Measurements from ENCODE around the gene OSER1. TPM values are rescaled to one million over a fixed set of nuclear protein-coding genes. Genes with fewer than 3 reads are reported as not detected.

OSER1 gene
- total RNA-seq, 5 donors from 2014 or later (not counting 1 experiment from before 2014, with no cell fraction given) = 28.7 to 96.7 (median 35.4) TPM

DNA sequence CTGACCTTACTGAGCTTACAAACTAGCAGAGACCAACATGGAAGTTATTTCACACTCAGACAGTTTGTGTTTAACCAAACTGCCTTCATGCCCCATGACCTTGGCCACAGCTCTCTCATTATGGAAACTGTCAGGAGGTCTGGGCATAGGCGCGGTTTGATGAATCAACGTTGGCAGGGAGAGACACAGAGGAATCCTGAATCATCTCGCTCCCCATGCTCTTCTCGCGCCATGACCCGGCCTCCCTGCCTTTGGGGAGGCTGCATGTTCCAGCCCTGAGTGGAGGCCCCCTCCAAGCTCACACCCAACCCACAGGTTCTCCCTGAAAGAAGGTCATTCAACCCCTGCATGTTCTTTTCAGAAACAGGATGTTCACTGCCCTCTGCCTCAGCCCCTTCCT lies 20.6 kb upstream of the OSER1 start:
- H3K4me3 Mint-ChIP-seq = no peak overlapping the region
- no peak overlapping the region for H3K27ac Mint-ChIP-seq
- no peaks in the 10 kb centered on the region for H3K36me3 Mint-ChIP-seq
- CTCF ChIA-PET = no interaction called here
- no peak for ATAC-seq (replicated peaks in 1 of 4)
- Histone ChIP-seq H3K36me3 (ENCODE audit: control insufficient read depth in 2 of 2, extremely low read depth in 1 of 2, insufficient read depth in 1 of 2, low read length in 1 of 2) (no peaks in the 10 kb centered on the region), H3K4me3 (ENCODE audit: control insufficient read depth in 1 of 2, extremely low read depth in 1 of 2, low read length in 1 of 2) (no peak overlapping the region), H3K27me3 (replicated peaks in 1 of 2; ENCODE audit: control insufficient read depth in 2 of 2, extremely low read depth in 1 of 2, insufficient read depth in 2 of 2, low read length in 1 of 2) (no peaks in the 10 kb centered on the region), H3K27ac (ENCODE audit: low read length) (no peak overlapping the region), H3K9me3 (no peaks in the 10 kb centered on the region), H3K4me1 (ENCODE audit: control insufficient read depth in 1 of 2, extremely low read depth in 1 of 2, insufficient read depth in 2 of 2, low read length in 2 of 2) (peaks cover 0 to 8% of the 10 kb centered on the region in 2 experiments)
- H3K9me3 Mint-ChIP-seq = no peaks in the 10 kb centered on the region
- no peaks in the 10 kb centered on the region for H3K27me3 Mint-ChIP-seq
- no peak for DNase-seq
- peaks cover 6% of the 10 kb centered on the region in 3 donors for H3K4me1 Mint-ChIP-seq
- WGBS (ENCODE audit: insufficient coverage) = 89% methylated on average over 7 of the region's 7 CpGs
- POLR2A ChIA-PET = no interaction called here

DNA sequence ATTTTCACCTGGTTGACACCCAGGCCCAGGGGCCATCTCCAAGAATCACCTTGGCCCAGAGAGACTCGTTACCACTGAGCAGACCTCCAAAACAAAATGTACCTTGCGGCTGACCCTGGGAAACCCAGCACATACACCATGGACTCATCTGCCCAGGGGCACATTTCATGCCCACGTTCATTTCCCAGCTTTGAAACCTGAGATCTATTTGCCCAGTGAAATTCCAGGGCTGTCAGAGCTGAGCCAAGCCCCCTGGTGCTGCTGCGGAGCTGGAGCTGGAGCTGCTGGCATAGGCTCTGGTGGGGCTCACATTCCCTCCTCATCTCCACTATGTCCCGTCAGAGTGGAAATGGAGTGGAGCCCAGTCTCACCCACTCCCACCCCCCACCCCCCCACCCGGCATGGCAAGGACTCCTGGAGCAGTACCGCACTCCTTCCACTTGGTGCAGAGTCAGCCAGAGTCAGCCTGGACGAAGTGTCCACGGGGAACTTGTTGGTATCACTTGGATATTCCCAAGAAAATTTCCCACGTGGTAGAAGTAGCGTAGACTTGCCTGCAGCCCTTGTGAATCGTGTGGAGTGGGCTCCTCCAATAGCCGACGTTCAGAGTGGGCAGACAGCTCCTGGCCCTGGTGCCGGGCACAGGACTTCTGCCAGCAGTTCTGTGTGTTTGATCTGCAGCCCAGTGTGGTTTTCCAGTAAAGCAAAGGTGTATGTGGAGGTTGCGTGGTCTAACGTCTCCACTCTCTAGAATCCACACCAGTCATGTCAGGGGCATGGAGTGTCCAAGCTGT lies 18.1 kb upstream of the OSER1 start:
- ATAC-seq (replicated peaks in 1 of 4) (no peak), DNase-seq (no peak)
- Mint-ChIP-seq H3K27ac (no peak overlapping the region), H3K36me3 (no peaks in the 10 kb centered on the region), H3K4me1 (peaks cover 6 to 9% (median 6%) of the 10 kb centered on the region in 3 donors), H3K9me3 (no peaks in the 10 kb centered on the region), H3K27me3 (no peaks in the 10 kb centered on the region), H3K4me3 (no peak overlapping the region)
- 80% methylated on average over 10 of the region's 17 CpGs for WGBS (ENCODE audit: insufficient coverage)
- Histone ChIP-seq H3K36me3 (ENCODE audit: control insufficient read depth in 2 of 2, extremely low read depth in 1 of 2, insufficient read depth in 1 of 2, low read length in 1 of 2) (no peaks in the 10 kb centered on the region), H3K27me3 (replicated peaks in 1 of 2; ENCODE audit: control insufficient read depth in 2 of 2, extremely low read depth in 1 of 2, insufficient read depth in 2 of 2, low read length in 1 of 2) (no peaks in the 10 kb centered on the region), H3K27ac (ENCODE audit: low read length) (no peak overlapping the region), H3K4me1 (ENCODE audit: control insufficient read depth in 1 of 2, extremely low read depth in 1 of 2, insufficient read depth in 2 of 2, low read length in 2 of 2) (peaks cover 0 to 8% of the 10 kb centered on the region in 2 experiments), H3K4me3 (ENCODE audit: control insufficient read depth in 1 of 2, extremely low read depth in 1 of 2, low read length in 1 of 2) (no peak overlapping the region), H3K9me3 (no peaks in the 10 kb centered on the region)
- ChIA-PET POLR2A (no interaction called here), CTCF (interaction anchor here in 1 of 2 donors (0.9 to 2.2 kb wide), 2 partner anchors 10 to 11 kb away, joined by 3 to 10 read pairs; no protein-coding TSS in a partner anchor)

DNA sequence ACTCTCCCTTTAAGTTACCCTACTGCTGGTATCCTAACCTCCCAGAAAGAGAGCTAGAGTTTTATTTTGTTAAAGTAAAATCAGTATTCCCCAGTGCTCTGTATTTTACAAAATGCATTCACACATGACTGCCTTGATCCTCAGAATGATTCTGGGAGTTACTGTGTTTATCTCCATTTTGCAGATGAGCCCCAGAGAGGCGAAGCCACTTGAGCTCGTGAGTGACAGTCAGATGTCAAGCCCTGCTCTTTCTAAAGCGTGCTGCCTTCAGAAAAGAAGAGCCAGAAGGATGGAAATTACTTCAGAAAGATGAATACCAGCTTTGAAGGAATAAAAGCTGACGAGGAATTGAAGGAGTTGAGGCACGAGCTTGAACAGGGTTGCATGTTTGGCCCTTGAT lies 14.1 kb upstream of the OSER1 start:
- Histone ChIP-seq H3K27me3 (replicated peaks in 1 of 2; ENCODE audit: control insufficient read depth in 2 of 2, extremely low read depth in 1 of 2, insufficient read depth in 2 of 2, low read length in 1 of 2) (no peaks in the 10 kb centered on the region), H3K27ac (ENCODE audit: low read length) (no peak overlapping the region), H3K4me3 (ENCODE audit: control insufficient read depth in 1 of 2, extremely low read depth in 1 of 2, low read length in 1 of 2) (no peak overlapping the region), H3K4me1 (ENCODE audit: control insufficient read depth in 1 of 2, extremely low read depth in 1 of 2, insufficient read depth in 2 of 2, low read length in 2 of 2) (peaks cover 14 to 19% of the 10 kb centered on the region in 2 experiments), H3K9me3 (no peaks in the 10 kb centered on the region), H3K36me3 (ENCODE audit: control insufficient read depth in 2 of 2, extremely low read depth in 1 of 2, insufficient read depth in 1 of 2, low read length in 1 of 2) (no peaks in the 10 kb centered on the region)
- ATAC-seq (replicated peaks in 1 of 4) (no peak), DNase-seq (no peak)
- H3K4me1 Mint-ChIP-seq = peaks cover 22 to 27% (median 26%) of the 10 kb centered on the region in 3 donors
- H3K9me3 Mint-ChIP-seq = no peaks in the 10 kb centered on the region
- no peaks in the 10 kb centered on the region for H3K27me3 Mint-ChIP-seq
- H3K27ac Mint-ChIP-seq = peak overlapping the region in 1 of 2 donors; percentile 61
- WGBS (ENCODE audit: insufficient coverage) = 85% methylated on average over 5 of the region's 5 CpGs
- CTCF ChIA-PET = interaction anchor here (0.7 to 1.1 kb wide), 3 partner anchors 9 to 749 kb away, joined by 3 to 4 read pairs (median 4); no protein-coding TSS in a partner anchor
- H3K4me3 Mint-ChIP-seq = no peak overlapping the region
- POLR2A ChIA-PET = interaction anchor here (0.6 to 0.7 kb wide), 4 partner anchors 29 to 756 kb away, joined by 3 to 11 read pairs (median 6); no protein-coding TSS in a partner anchor
- H3K36me3 Mint-ChIP-seq = no peaks in the 10 kb centered on the region

DNA sequence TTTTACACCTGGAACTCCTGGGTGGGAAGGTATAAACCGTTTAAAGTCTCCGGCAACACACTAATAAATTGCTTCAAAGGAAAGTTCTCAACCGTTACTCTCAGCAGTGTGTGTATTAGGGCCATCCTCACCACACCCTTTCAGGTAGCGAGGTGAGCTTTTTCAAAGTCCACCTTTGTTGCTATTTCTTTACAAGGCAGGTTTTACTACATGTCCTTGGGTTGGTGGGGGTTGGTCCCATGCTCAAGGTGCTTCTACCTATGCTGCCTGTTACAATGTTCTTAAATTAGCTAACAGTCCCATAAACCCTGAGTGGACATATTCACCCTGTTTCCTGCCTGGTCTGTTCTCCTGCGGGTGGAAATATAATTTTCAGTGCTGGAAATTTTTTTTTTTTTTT lies 13.2 kb upstream of the OSER1 start:
- no peaks in the 10 kb centered on the region for H3K36me3 ChIP-seq (ENCODE audit: control insufficient read depth in 2 of 2, extremely low read depth in 1 of 2, insufficient read depth in 1 of 2, low read length in 1 of 2)
- WGBS (ENCODE audit: insufficient coverage) = 80% methylated on average over 1 of the region's 5 CpGs

DNA sequence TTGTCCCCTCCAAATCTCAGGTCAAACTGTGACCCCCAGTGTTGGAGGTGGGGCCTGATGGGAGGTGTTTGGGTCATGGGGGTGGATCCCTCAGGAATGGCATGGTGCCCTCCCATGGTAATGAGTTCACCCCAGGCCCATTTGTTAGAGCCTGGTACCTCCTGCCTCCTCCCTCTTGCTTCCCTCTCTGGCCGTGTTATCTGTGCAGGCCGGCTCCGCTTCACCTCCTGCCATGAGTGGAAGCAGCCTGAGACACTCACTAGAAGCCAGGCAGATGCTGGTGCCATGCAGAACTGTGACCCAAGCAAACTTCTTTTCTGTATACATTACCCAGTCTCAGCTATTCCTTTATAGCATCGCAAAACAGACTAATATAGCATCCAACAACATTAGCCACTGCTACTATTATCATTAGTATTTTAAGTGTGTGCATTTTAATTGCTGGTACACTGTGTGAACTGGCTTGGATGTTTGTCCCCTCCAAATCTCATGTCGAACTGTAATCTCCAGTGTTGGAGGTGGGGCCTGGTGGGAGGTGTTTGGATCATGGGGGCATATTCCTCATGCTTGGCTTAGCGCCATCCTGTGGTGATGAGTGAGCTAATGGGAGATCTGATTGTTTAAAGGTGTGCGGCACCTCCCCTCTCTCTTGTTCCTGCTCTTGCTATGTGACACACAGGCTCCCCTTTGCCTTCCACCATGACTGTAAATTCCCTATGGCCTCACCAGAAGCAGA lies 12.2 kb upstream of the OSER1 start:
- peak overlapping the region; percentile 77 to 80 for H3K27ac Mint-ChIP-seq
- DNase-seq (no peak), ATAC-seq (replicated peaks in 1 of 4) (no peak)
- no peaks in the 10 kb centered on the region for H3K9me3 Mint-ChIP-seq
- WGBS (ENCODE audit: insufficient coverage) = 94% methylated on average over 4 of the region's 7 CpGs
- Histone ChIP-seq H3K4me3 (ENCODE audit: control insufficient read depth in 1 of 2, extremely low read depth in 1 of 2, low read length in 1 of 2) (no peak overlapping the region), H3K9me3 (no peaks in the 10 kb centered on the region), H3K27ac (ENCODE audit: low read length) (no peak overlapping the region), H3K36me3 (ENCODE audit: control insufficient read depth in 2 of 2, extremely low read depth in 1 of 2, insufficient read depth in 1 of 2, low read length in 1 of 2) (no peaks in the 10 kb centered on the region), H3K4me1 (ENCODE audit: control insufficient read depth in 1 of 2, extremely low read depth in 1 of 2, insufficient read depth in 2 of 2, low read length in 2 of 2) (peaks cover 30% of the 10 kb centered on the region in 2 experiments), H3K27me3 (replicated peaks in 1 of 2; ENCODE audit: control insufficient read depth in 2 of 2, extremely low read depth in 1 of 2, insufficient read depth in 2 of 2, low read length in 1 of 2) (no peaks in the 10 kb centered on the region)
- H3K4me3 Mint-ChIP-seq = no peak overlapping the region
- ChIA-PET POLR2A (no interaction called here), CTCF (no interaction called here)
- no peaks in the 10 kb centered on the region for H3K27me3 Mint-ChIP-seq
- no peaks in the 10 kb centered on the region for H3K36me3 Mint-ChIP-seq
- peaks cover 39 to 45% (median 44%) of the 10 kb centered on the region in 3 donors for H3K4me1 Mint-ChIP-seq

More for the DNA sequence above, 13.2 kb upstream of the OSER1 start:
- no peak overlapping the region for H3K27ac ChIP-seq (ENCODE audit: low read length)
- no peaks in the 10 kb centered on the region for H3K9me3 ChIP-seq
- Mint-ChIP-seq H3K4me1 (peaks cover 31 to 36% (median 36%) of the 10 kb centered on the region in 3 donors), H3K4me3 (no peak overlapping the region), H3K9me3 (no peaks in the 10 kb centered on the region), H3K36me3 (no peaks in the 10 kb centered on the region), H3K27ac (peak overlapping the region in 1 of 2 donors; percentile 39), H3K27me3 (no peaks in the 10 kb centered on the region)
- DNase-seq (no peak), ATAC-seq (replicated peaks in 1 of 4) (no peak)
- no peaks in the 10 kb centered on the region for H3K27me3 ChIP-seq (replicated peaks in 1 of 2; ENCODE audit: control insufficient read depth in 2 of 2, extremely low read depth in 1 of 2, insufficient read depth in 2 of 2, low read length in 1 of 2)
- POLR2A ChIA-PET = interaction anchor here (0.7 kb wide), 3 partner anchors 30 to 755 kb away, joined by 5 to 8 read pairs (median 5); no protein-coding TSS in a partner anchor
- H3K4me3 ChIP-seq (ENCODE audit: control insufficient read depth in 1 of 2, extremely low read depth in 1 of 2, low read length in 1 of 2) = no peak overlapping the region
- CTCF ChIA-PET = interaction anchor here (0.7 to 1.1 kb wide), 3 partner anchors 8 to 750 kb away, joined by 3 to 4 read pairs (median 4); no protein-coding TSS in a partner anchor
- H3K4me1 ChIP-seq (ENCODE audit: control insufficient read depth in 1 of 2, extremely low read depth in 1 of 2, insufficient read depth in 2 of 2, low read length in 2 of 2) = peaks cover 23 to 26% of the 10 kb centered on the region in 2 experiments

DNA sequence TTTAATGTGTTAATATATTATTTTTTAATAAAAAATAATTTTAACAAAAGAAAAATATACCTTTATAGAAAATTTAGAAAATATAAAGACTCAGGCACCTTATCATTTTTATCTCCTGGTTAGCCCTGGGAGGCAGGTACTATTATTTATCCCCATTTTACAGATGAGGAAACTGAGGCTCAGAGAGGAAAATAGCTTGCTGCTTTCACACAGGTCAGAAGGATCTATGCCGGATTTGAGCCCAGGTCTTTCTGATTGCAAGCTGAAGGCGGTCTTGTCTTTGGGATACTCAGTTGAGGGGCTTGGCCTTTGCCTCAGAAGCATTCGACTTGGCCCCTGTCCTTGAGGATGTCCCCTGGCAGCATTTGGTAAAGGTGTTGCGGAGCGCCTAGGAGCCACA lies 11.5 kb upstream of the OSER1 start:
- peaks cover 3% of the 10 kb centered on the region for H3K36me3 Mint-ChIP-seq
- no peaks in the 10 kb centered on the region for H3K9me3 Mint-ChIP-seq
- CTCF ChIA-PET = no interaction called here
- POLR2A ChIA-PET = interaction anchor here in 1 of 2 donors (0.5 kb wide), 1 partner anchor 122 kb away, joined by 3 read pairs; no protein-coding TSS in a partner anchor
- H3K4me3 Mint-ChIP-seq = no peak overlapping the region
- no peaks in the 10 kb centered on the region for H3K9me3 ChIP-seq
- no peak for DNase-seq
- H3K27me3 Mint-ChIP-seq = no peaks in the 10 kb centered on the region
- no peaks in the 10 kb centered on the region for H3K27me3 ChIP-seq (replicated peaks in 1 of 2; ENCODE audit: control insufficient read depth in 2 of 2, extremely low read depth in 1 of 2, insufficient read depth in 2 of 2, low read length in 1 of 2)
- no peak for ATAC-seq (replicated peaks in 1 of 4)
- peaks cover 46 to 53% (median 51%) of the 10 kb centered on the region in 3 donors for H3K4me1 Mint-ChIP-seq
- no peak overlapping the region for H3K27ac ChIP-seq (ENCODE audit: low read length)
- H3K27ac Mint-ChIP-seq = peak overlapping the region; percentile 11 to 61
- peaks cover 33 to 37% of the 10 kb centered on the region in 2 experiments for H3K4me1 ChIP-seq (ENCODE audit: control insufficient read depth in 1 of 2, extremely low read depth in 1 of 2, insufficient read depth in 2 of 2, low read length in 2 of 2)
- H3K4me3 ChIP-seq (ENCODE audit: control insufficient read depth in 1 of 2, extremely low read depth in 1 of 2, low read length in 1 of 2) = no peak overlapping the region
- 98% methylated on average over 5 of the region's 5 CpGs for WGBS (ENCODE audit: insufficient coverage)
- H3K36me3 ChIP-seq (ENCODE audit: control insufficient read depth in 2 of 2, extremely low read depth in 1 of 2, insufficient read depth in 1 of 2, low read length in 1 of 2) = no peaks in the 10 kb centered on the region

Measured in T-cell (primary cell).